HG03060 (cell line): ENCODE results near the gene SCARF2.
"Not testable (repeated sequence)": the region's sequence is repeated elsewhere in the genome, so short reads cannot be mapped to it uniquely, and the experiment has no call there.

Experiments used
- ATAC-seq: cut with Tn5 transposase; IDR thresholded peaks from one replicate; pipeline ENCODE4 v1.9.1; 2021; ENCODE audit warnings: low read depth, moderate number of reproducible peaks; ENCODE audit not compliant: unreplicated experiment

SCARF2 gene, protein sequence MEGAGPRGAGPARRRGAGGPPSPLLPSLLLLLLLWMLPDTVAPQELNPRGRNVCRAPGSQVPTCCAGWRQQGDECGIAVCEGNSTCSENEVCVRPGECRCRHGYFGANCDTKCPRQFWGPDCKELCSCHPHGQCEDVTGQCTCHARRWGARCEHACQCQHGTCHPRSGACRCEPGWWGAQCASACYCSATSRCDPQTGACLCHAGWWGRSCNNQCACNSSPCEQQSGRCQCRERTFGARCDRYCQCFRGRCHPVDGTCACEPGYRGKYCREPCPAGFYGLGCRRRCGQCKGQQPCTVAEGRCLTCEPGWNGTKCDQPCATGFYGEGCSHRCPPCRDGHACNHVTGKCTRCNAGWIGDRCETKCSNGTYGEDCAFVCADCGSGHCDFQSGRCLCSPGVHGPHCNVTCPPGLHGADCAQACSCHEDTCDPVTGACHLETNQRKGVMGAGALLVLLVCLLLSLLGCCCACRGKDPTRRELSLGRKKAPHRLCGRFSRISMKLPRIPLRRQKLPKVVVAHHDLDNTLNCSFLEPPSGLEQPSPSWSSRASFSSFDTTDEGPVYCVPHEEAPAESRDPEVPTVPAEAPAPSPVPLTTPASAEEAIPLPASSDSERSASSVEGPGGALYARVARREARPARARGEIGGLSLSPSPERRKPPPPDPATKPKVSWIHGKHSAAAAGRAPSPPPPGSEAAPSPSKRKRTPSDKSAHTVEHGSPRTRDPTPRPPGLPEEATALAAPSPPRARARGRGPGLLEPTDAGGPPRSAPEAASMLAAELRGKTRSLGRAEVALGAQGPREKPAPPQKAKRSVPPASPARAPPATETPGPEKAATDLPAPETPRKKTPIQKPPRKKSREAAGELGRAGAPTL

GRCh38 chr22:20437613-20438426 is at the start of gene SCARF2:
Gene SCARF2 (minus strand): TSS chr22:20437825. CDS start chr22:20437754, 71 bp downstream.
- ATAC-seq = no peak

DNA sequence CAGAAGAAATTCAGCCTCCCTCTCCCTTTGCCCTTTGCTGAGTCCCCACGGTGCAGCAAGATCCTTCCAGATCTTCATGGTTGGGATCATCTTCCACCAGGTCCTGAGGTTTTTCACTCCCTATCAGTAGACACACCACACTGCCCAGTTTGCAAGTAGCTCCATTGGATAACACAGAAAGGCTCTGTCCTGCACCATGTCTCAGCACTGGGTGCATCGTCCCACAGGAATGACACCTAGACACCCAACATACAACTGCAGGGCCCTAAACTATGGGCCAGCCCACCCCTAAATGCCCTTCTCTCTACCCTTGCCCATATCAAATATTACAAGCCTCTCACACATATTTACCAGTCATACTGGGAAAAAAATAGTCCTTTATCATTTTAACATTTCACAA is 48.6 kb upstream of the SCARF2 start:
- no peak for ATAC-seq

- ATAC-seq = no peak
These were observed 47.5 kb upstream of the SCARF2 start for GRCh38 chr22:20484948-20485683.

- no peak for ATAC-seq
These were observed 46.1 kb upstream of the SCARF2 start for GRCh38 chr22:20483771-20484170.

DNA sequence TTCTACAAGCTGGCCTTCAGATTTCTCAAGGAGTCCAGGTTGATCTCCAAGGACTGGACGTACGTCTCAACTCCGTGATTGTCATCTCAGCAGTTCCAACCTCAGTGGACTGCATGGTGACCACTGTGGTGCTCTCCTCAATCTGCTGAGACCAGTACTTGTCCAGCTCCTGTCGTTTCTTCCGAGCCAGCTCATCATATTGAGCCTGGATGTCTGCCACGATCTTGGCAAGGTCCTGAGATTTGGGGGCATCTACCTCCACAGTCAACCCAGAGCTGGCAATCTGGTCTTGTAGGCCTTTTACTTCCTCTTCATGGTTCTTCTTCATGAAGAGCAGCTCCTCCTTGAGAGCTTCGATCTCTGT is 45.5 kb upstream of the SCARF2 start:
- ATAC-seq = not testable (repeated sequence)

DNA sequence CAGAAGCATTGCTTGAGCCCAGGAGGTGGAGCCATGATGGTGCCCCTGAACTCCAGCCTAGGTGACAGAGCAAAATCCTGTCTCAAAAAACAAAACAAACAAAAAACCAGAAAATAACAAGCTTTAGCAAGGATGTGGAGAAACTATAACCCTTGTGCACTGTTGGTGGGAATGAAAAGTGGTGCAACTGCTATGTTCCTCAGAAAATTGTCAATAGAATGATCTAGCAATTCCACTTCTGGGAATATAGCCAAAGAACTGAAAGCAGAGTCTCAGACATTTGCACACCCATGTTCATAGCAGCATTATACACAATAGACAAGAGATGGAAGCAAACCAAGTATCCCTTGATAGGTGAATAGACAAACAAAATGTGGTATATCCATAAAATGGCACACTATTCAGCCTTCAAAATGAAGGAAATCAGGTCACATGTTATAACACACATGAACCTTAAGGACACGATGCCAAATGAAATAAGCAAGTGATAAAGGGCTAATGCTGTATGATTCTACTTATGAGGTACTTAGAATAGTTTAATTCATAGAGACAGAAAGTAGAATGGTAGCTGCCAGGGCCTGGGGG is 42.1 kb upstream of the SCARF2 start:
- ATAC-seq = no peak

- not testable (repeated sequence) for ATAC-seq
These were observed 40.4 kb upstream of the SCARF2 start for GRCh38 chr22:20478059-20478458.

DNA sequence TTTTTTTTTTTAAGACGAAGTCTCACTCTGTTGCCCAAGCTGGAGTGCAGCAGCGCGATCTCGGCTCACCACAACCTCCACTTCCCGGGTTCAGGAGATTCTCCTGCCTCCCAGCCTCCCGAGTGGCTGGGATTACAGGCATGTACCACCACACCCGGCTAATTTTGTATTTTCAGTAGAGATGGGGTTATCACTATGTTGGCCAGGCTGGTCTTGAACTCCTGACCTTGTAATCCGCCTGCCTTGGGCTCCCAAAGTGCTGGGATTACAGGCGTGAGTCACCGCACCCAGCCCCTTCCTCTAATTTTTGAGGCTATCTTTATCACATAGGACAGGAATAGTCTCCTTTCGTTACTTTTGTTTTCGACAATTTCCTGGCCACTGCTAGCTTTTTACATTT is 37.9 kb upstream of the SCARF2 start:
- not testable (repeated sequence) for ATAC-seq

- no peak for ATAC-seq
These were observed 37.5 kb upstream of the SCARF2 start for GRCh38 chr22:20475115-20475436.

- ATAC-seq = no peak
These were observed 35.2 kb upstream of the SCARF2 start for GRCh38 chr22:20472629-20473442.

DNA sequence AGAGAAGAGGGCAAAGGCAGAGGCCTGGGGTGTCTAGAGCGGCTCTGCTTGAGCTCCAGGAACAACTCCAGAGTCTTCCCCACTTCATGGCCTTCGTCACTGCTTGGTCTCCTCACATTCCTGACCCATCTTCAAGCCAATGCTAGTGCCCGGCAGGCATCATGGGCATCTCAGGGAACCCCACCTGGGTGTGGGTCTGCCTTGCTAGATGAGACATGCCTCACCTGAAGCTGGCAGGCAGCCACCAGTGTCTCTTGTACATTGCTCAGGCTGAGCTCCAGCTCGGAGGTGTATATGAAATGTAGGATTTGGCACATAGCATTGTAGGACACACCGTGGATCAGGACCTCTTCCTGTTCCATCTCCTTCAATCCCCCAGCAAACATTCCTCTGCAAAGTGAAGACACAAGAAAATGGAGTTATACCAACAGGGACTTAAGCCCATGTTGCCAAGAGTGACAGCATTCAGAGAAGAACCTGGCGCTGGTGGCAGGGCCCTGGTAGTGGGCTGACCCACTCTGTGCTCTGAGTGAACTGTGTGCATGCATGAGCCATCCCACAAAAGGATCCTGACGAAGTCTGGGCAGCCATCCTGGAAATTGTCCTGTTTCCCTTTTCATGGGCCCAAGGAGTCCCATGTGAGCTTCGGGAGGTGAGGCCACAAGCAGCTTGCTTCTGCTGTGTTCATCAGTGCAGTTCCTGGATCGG is 33.7 kb upstream of the SCARF2 start:
- no peak for ATAC-seq

DNA sequence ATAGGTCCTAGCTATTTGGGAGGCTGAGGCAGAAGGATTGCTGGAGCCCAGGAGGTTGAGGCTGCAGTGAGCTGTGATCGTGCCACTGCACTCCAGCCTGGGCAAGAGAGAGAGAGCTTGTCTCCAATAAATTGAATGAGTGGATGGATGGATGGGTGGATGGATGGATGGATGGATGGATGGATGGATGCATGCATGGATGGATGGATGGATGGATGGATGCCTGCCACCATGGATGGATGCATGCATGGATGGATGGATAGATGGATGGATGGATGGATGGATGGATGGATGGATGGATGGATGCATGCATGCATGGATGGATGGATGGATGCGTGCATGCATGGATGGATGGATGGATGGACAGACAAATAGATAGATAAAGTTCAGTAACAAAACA is 32.9 kb upstream of the SCARF2 start:
- not testable (repeated sequence) for ATAC-seq

GRCh38 chr22:20469110-20469868 is 31.7 kb upstream of the SCARF2 start:
- no peak for ATAC-seq

- ATAC-seq = no peak
These were observed 29.2 kb upstream of the SCARF2 start for GRCh38 chr22:20466659-20467379.

DNA sequence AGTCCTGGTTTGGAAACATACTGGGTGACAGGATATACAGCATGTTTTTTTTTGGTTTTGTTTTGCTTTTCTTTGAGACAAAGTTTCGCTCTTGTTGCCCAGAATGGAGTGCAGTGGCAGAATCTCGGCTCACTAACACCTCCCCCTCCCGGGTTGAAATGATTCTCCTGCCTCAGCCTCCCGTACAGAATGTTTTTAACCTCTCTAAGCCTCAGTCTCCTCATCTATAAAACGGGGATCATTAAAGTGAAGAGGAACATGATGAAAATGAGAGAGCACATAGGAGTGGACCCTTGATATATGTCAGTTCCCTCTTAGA is 28.1 kb upstream of the SCARF2 start:
- ATAC-seq = no peak

DNA sequence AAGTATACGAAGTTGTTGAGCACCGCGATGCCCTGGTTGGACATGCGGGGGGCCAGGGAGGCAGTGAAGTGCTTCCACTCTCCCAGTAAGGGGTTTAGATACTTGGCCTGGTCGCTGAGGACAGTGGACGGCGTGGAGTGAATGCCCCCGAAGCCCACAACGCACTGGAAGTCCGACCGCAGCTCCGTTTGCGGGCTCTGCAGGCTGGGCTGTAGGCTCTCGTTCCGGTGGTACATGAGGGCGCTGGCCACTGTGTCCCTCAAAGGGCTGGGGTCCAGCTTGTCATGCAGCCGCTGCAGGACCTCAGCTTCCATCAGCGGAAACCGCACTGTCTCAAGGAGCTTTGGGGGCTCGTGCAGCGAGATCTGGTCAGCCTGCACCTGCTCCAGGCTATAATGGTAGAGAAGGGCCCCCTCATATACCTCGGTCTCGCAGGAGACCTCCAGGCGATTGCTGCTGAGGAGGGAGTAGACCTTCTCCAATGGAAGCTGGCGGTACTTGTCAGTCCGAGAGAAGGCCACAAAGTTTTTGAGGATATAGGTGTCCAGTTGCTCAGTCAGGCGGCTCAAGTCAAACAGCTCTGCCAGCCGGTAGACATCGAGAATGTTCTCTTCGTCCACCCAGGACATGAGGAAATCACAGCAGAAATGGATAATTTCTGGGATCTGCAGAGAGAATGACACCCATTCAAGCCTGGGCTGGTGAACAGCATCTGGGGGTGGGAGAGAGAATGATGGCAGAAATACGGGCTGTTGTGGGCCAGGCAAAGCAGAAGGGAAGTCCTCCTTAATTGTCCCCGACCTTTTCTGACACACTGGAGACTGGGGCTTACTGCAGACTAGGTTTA is 27.5 kb upstream of the SCARF2 start:
- ATAC-seq = no peak
